ENCODE data around the gene ATXN7.

Gene ATXN7

GRCh38 chr3:63863150-63864007, at the start of gene ATXN7, which contains the start of gene THOC7:
Gene ATXN7 (plus strand): TSS chr3:63863867. CDS start chr3:63912599, 48,732 bp downstream.
Gene THOC7 (minus strand): TSS chr3:63863805. CDS start chr3:63863790, 15 bp downstream.
- TF ChIP-seq CTCF (IDR thresholded peaks at IDR 0.05; ENCODE audit: insufficient read depth, low read length, missing control alignments) = no peak
- peak within 1 kb of the TSS; percentile 88 for H3K4me3 ChIP-seq (ENCODE audit: low read depth, low read length)
- POLR2A ChIA-PET = interaction anchor here (0.6 to 1.7 kb wide), 2 partner anchors 47 to 49 kb away, joined by 3 to 7 read pairs; partner anchors contain the start of gene SCAANT1
- CTCF ChIA-PET = no interaction called here
- DNase-seq (ENCODE audit: low read depth, low spot score) = no peak

- CTCF ChIA-PET = interaction anchor here (0.7 to 16.6 kb wide), 4 partner anchors 147 to 459 kb away, joined by 3 to 491 read pairs (median 4); no protein-coding TSS in a partner anchor
- DNase-seq (ENCODE audit: low read depth, low spot score) = no peak
These were observed 49.4 kb upstream of the ATXN7 start for GRCh38 chr3:63814237-63814636.

GRCh38 chr3:63817225-63817624, 46.4 kb upstream of the ATXN7 start:
- no peak for TF ChIP-seq CTCF (IDR thresholded peaks at IDR 0.05; ENCODE audit: insufficient read depth, low read length, missing control alignments)
- POLR2A ChIA-PET = no interaction called here
- DNase-seq (ENCODE audit: low read depth, low spot score) = no peak
- H3K4me3 ChIP-seq (ENCODE audit: low read depth, low read length) = no peak overlapping the region
- CTCF ChIA-PET = interaction anchor here (1.2 to 16.6 kb wide), 16 partner anchors 9 to 473 kb away, joined by 3 to 491 read pairs (median 8); no protein-coding TSS in a partner anchor

More at GRCh38 chr3:63814237-63814636, 49.4 kb upstream of the ATXN7 start:
- POLR2A ChIA-PET = no interaction called here
- no peak overlapping the region for H3K4me3 ChIP-seq (ENCODE audit: low read depth, low read length)
- no peak for TF ChIP-seq CTCF (IDR thresholded peaks at IDR 0.05; ENCODE audit: insufficient read depth, low read length, missing control alignments)

GRCh38 chr3:63818282-63819150, 45.2 kb upstream of the ATXN7 start:
- DNase-seq (ENCODE audit: low read depth, low spot score) = no peak

GRCh38 chr3:63819151-63819398, 44.6 kb upstream of the ATXN7 start, which contains the start of gene C3orf49:
Gene C3orf49 (plus strand): TSS chr3:63819299. CDS start chr3:63819472, 173 bp downstream.
- no peak within 1 kb of the TSS for H3K4me3 ChIP-seq (ENCODE audit: low read depth, low read length)
- ChIA-PET POLR2A (no interaction called here), CTCF (interaction anchor here (0.7 to 16.6 kb wide), 20 partner anchors 8 to 584 kb away, joined by 3 to 491 read pairs (median 4); no protein-coding TSS in a partner anchor)
- TF ChIP-seq CTCF (IDR thresholded peaks at IDR 0.05; ENCODE audit: insufficient read depth, low read length, missing control alignments) = no peak
- DNase-seq (ENCODE audit: low read depth, low spot score) = no peak

More at GRCh38 chr3:63818282-63819150, 45.2 kb upstream of the ATXN7 start:
- no peak overlapping the region for H3K4me3 ChIP-seq (ENCODE audit: low read depth, low read length)
- CTCF ChIA-PET = interaction anchor here (0.6 to 16.6 kb wide), 32 partner anchors 8 to 583 kb away, joined by 3 to 491 read pairs (median 4); no protein-coding TSS in a partner anchor
- POLR2A ChIA-PET = no interaction called here
- peak; percentile 75 for TF ChIP-seq CTCF (IDR thresholded peaks at IDR 0.05; ENCODE audit: insufficient read depth, low read length, missing control alignments)

All from AG04449 (cell line).